Posterior cingulate gyrus (tissue), 11 donors: ENCODE measurements around the gene SPG7.

Experiments
- DNase-seq, 10 donors: peaks; one replicate each; pipeline versions ENCODE4 v3.0.0 to v3.0.0-alpha.2; 2020 to 2021; ENCODE audit warnings: mixed read lengths in 3 of 10
- intact Hi-C: fragments of 100-400 bp; cut with DNase I; formaldehyde crosslinking; loops from one replicate; pipeline ENCODE4 v1.15.1; 2023

SPG7 gene

GRCh38 chr16:89572073-89572484, 63.9 kb downstream of the SPG7 start:
- DNase-seq, result no peak
- intact Hi-C loops, result no loop called here

- DNase-seq, result peak in 1 of 10 donors; percentile 64
- intact Hi-C loops, result no loop called here
Observed at GRCh38 chr16:89572485-89573205, 64.4 kb downstream of the SPG7 start.

GRCh38 chr16:89573826-89574680, 65.8 kb downstream of the SPG7 start:
- intact Hi-C loops, result no loop called here
- DNase-seq, result no peak

GRCh38 chr16:89574681-89575246, 66.6 kb downstream of the SPG7 start:
- intact Hi-C loops, result no loop called here
- DNase-seq, result peak in 1 of 10 donors; percentile 38

GRCh38 chr16:89575247-89576152, 67.3 kb downstream of the SPG7 start, which contains the start of gene CPNE7:
Gene CPNE7 (plus strand): TSS chr16:89575758. CDS start chr16:89575898, 140 bp downstream.
- intact Hi-C loops, result no loop called here
- no peak for DNase-seq

DNA sequence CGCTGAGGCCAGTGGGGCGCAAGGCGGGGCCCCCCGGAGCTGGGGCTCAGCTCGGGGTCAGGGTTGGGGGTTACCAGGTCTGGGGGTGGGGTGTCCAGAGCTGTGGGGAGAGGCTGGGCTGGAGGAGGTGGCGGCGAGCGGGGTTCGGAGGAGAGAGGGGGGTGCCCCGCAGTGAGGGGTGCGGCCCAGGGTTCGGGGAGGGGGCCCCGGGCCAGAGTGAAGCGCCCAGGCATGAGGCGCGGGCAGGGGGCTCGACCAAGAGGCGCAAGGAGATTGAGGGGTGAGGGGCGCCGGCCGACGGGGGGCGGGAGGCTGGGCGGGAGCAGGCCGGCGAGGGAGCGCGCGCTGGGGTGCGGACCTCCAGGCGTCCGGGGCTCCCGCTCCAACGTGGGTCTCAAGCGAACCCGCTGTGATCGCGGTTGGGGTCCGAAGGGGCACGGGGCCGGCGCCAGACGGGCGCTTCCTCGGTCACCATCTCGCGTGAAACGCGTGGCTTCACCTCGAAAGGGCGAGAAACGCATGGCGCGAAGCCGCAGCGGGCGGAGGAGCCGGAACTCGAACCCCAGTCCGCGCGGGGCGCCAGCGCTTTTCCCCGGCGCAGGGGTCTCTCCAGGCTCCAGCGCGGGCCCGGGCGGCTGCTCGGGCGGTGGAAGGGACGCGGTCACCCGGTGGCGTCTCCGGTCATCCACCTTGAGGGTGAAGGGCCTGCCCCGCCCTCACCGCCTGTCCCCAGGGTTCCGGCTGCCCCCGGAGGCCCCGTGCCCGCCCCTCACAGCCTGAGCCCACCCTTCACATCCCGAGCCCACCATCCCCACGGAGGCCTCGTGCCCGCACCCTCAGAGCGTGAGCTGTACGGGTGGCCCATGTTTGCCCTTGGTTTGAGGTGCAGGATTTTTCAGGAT, 68.2 kb downstream of the SPG7 start:
- intact Hi-C loops, result no loop called here
- DNase-seq, result no peak

DNA sequence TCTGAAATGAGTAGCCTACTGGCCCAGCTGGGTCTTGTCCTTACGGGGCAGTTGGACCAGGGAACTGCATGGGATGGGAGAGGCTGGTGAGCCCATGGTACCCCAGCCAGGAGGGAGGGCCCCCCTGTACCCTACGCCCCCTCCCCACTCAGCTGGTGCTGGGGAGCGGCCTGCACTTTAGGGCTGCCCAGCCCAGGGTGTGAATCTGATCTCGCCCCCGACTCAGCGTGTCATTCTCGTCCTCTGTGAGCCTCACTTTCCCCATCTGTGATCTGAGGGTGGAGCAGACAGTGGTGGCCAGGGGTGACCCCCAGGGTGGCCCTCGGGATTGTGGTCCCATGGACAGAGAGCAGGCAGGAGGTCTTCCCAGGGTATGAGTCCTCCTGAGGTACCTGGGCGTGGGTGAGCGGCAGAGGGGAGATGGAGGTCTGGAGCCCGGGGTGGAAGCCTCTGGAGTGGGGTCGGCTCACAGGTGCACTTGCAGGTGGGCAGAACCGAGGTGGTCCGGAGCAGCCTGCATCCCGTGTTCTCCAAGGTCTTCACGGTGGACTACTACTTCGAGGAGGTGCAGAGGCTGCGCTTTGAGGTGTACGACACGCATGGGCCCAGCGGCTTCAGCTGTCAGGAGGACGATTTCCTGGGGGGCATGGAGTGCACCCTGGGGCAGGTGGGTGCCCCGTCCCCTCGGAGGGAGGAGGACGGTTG, 69.0 kb downstream of the SPG7 start:
- no peak for DNase-seq
- intact Hi-C loops, result no loop called here

- intact Hi-C loops, result no loop called here
- no peak for DNase-seq
Observed at GRCh38 chr16:89579351-89579750, 71.1 kb downstream of the SPG7 start.

DNA sequence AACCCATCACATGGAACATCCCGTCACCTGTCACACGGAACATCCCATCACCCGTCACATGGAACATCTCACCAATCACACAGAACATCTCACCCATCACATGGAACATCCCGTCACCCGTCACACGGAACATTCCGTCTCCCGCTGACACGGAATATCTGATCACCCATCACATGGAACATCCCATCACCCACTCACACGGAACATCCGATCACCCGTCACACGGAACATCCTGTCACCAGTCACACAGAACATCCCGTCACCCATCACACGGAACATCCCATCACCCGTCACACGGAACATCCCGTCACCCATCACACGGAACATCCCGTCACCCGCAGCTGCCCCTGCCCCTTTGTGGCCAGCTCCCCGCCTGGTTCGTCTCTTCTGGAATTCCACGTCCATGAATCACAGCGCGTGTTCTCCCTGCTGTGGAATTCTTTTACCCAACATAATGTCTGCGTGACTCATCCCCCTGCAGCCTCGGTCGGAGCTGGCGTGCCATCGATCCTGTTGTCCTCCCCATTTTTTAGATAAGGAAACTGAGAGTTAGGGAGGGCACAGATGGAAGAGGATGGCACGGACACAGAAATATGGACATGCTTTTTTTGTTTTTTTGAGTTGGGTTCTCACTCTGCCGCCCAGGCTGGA, 73.0 kb downstream of the SPG7 start:
- intact Hi-C loops, result no loop called here
- DNase-seq, result peak in 1 of 10 donors; percentile 33

GRCh38 chr16:89581861-89582563, 73.8 kb downstream of the SPG7 start:
- no peak for DNase-seq
- intact Hi-C loops, result no loop called here

- DNase-seq, result no peak
- intact Hi-C loops, result no loop called here
Observed at GRCh38 chr16:89582614-89583196, 74.5 kb downstream of the SPG7 start.

DNA sequence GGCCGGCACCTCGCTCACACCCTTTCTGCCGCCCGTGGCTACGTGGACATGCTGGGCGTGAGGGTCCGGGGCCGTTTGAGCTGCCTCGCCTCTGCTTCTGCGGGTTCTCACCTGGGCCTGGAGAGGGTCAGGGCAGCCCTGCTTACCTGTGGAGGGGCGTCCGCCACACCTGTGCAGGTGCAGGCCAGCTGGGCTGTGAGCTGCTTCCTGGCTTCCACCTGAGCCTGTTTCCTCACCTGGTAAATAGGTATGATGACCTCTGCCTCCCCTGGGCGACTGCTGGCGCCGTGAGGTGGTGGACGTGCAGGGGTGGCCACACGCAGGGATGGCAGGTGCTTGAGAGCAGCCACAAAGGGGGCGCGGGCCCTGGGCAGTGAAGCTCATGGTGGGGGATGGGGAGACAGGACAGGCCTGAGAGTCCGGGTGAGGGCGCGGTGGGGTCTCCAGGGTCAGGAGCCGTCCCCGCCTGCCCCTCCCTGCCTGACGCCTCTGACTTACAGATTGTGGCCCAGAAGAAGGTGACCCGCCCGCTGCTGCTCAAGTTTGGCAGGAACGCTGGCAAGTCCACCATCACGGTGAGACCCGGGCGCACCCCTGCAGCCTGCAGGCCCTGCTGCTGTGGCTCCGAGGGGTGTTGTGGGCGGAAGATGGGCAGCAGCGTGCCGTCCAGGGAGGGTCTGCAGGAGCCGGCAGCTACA, 75.1 kb downstream of the SPG7 start:
- no peak for DNase-seq

DNA sequence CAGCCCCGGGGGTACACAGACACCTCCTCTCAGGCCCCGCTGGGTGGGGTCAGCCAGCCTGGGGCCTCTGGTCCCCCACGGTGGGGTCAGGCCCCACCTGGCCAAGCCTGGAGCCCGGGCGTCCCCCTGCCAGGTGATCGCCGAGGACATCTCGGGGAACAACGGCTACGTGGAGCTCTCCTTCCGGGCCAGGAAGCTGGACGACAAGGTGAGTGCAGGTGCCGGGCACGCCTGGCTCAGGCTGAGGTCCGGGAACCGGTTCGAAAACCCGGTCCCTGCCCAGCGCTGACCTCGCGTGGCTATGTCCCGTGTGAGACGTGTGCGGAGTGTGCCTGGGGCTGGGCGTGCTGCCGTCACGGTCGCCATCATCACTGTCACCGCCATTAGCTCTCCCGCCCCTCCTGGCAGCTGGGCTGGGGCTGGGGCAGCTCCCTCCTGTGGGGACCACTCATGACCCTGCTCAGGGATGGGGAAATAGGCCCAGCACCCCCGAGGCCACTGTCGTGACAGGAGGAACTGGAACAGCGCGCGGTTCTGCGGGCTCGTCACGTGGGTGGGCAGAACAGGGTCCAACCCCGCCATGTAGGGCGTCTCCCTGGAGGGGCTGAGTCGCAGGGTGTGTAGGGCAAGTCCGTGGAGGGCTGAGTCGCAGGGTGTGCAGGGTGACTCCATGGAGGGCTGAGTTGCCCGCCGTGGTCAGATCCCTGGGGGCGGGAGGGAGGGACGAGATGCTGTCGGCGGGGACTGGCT, 75.9 kb downstream of the SPG7 start:
- intact Hi-C loops, result no loop called here
- DNase-seq, result peak in 1 of 10 donors; percentile 77

More for the DNA sequence above, 75.1 kb downstream of the SPG7 start:
- intact Hi-C loops, result no loop called here

DNA sequence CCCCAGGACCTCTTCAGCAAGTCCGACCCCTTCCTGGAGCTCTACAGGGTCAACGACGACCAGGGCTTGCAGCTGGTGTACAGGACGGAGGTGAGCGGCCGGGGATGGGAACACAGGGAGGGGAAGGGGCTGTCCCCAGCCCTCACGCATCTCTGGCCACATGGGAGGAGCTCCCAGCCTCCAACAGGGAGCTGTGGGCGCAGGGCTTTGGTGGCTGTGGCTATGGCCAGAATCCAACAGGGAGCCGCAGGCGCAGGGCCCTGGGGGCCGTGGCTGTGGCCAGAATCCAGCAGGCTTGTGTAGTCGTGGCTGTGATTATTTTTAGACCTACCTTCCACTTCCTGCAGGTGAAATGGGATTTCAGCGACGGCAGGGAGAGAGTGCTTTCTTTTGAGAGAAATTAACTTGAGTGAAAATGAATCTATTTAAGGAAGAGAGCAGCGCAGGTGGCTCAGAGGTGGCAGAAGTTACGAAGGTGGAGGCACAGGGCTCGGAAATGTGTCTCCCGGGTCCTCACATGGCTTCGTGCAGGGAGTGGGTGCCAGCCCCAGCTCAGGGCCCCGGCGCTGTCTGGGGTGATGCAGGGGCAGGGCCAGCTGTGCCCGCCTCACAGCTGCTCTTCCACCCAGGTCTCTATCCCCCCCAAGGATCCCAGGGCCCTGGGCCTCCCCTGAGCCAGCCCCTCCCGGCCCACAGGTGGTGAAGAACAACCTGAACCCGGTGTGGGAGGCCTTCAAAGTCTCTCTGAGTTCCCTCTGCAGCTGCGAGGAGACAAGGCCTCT, 76.8 kb downstream of the SPG7 start:
- intact Hi-C loops, result no loop called here
- peak in 1 of 10 donors; percentile 77 for DNase-seq

GRCh38 chr16:89586218-89586617, 78.0 kb downstream of the SPG7 start:
- no peak for DNase-seq
- intact Hi-C loops, result no loop called here
